NCI-H1930 (cell line): Measurements from ENCODE around the gene NR1D1.

Source experiments
- DNase-seq, 2 experiments: peaks; one replicate each; lab custom pipeline; 2025; lab: John Stamatoyannopoulos, UW

The NR1D1 gene

GRCh38 chr17:40097087-40097486 is 3.3 kb downstream of the NR1D1 start:
- no peak for DNase-seq

GRCh38 chr17:40095944-40096791 is 4.2 kb downstream of the NR1D1 start:
- DNase-seq = no peak

DNA sequence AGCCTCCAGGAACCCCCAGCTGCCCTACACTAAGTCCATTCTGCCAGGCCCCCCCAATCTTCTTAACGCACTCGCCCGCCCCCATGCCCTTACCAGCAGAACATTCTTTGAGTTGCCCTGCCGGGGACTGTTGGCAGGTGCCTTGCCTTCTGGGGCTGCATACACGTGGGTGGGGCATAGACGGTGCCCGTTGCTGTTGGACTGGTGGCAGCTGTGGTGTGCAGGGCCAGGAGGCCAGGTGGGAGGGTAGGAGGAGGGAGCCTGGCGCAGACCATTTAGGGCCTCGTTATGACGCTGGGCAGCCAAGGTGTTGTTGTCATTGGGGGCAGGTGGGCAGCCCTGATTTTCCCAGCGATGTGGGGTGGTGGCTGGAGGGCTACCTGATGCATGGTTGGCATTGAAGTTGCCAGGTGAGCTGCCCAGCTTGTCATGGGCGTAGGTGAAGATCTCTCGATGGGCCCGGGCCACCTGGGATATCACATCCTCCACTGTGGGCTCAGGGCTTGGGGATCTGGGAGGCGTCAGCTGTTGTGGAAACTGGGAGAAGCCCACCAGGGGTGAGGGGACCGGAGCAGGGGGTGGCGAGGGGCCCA is 4.9 kb downstream of the NR1D1 start:
- DNase-seq = no peak

DNA sequence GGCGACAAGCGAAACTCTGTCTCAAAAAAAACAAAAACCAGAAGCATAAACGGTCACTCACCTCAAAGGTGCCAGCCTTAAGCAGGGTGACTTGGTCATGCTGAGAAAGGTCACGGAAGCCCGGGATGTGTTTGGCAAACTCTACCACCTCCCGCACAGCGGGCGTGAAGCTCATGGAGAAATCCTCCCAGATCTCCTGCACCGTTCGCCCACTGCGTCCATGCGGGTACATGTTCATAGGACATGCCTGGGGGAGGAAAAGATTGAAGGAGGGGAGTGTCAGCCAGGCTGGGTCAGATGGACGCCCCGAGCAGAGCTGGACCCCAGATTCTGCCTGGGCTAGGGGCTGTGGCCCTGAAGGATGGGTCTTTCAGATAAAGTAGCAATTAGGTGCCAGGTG is 5.5 kb downstream of the NR1D1 start:
- no peak for DNase-seq

GRCh38 chr17:40093580-40094201 is 6.7 kb downstream of the NR1D1 start:
- DNase-seq = no peak

DNA sequence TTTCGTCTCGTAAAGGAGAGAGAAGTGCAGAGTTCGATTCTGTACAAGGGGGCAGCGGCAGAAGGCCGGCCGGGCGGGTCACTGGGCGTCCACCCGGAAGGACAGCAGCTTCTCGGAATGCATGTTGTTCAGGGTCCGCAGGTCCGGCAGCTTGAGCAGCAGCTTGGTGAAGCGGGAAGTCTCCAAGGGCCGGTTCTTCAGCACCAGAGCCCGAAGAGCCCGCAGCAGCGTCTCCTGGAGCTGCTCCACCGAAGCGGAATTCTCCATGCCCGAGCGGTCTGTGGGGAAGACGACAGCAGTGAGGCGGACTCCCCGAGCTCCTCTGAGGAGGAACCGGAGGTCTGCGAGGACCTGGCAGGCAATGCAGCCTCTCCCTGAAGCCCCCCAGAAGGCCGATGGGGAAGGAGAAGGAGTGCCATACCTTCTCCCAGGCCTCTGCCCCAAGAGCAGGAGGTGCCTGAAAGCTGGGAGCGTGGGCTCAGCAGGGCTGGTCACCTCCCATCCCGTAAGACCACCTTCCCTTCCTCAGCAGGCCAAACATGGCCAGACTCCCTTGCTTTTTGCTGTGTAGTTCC is 7.3 kb downstream of the NR1D1 start:
- DNase-seq = no peak

- DNase-seq = no peak
Observed at GRCh38 chr17:40092581-40092980, 7.8 kb downstream of the NR1D1 start.

GRCh38 chr17:40091691-40092397 is 8.5 kb downstream of the NR1D1 start:
- DNase-seq = no peak

- no peak for DNase-seq
Observed at GRCh38 chr17:40090237-40091119, 9.9 kb downstream of the NR1D1 start.

GRCh38 chr17:40089077-40089895 is 11.1 kb downstream of the NR1D1 start:
- no peak for DNase-seq

- no peak for DNase-seq
Observed at GRCh38 chr17:40087903-40088718, 12.3 kb downstream of the NR1D1 start.

GRCh38 chr17:40087049-40087794 is 13.2 kb downstream of the NR1D1 start:
- no peak for DNase-seq

- peak; percentile 6 to 9 for DNase-seq
Observed at GRCh38 chr17:40086150-40087044, 14.0 kb downstream of the NR1D1 start.

GRCh38 chr17:40084477-40084876 is 15.9 kb downstream of the NR1D1 start:
- DNase-seq = no peak

GRCh38 chr17:40079545-40079944 is 20.8 kb downstream of the NR1D1 start:
- DNase-seq = no peak

DNA sequence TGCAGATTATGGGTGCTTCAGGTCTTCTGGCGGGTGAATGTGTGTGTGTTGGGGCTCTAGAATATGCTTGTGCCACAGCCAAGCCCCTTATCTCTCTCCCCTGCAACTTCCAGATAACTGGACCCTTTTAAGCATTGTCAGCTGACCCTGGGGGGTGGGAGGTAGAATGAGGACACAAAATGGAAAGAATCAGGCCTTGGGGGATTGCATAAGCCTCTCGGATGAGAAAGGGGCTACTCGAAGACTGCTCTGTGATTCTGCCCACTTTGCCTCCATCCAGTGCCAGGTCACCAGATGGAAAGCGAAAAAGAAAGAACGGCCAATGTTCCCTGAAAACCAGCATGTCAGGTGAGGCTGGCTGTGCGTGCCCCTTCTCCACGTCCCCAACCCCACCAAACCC is 23.8 kb downstream of the NR1D1 start:
- DNase-seq = no peak

GRCh38 chr17:40075942-40076498 is 24.4 kb downstream of the NR1D1 start:
- no peak for DNase-seq
